NB4 (cell line): Measurements from ENCODE around the gene ZNF771.

Experiments
- CTCF ChIP-seq: IDR thresholded peaks from one replicate; pipeline ENCODE4 v1.5.1; 2012; ENCODE audit warnings: low read depth, low read length
- POLR2A ChIP-seq: IDR thresholded peaks from 2 replicates; pipeline ENCODE4 v1.6.1; 2011; ENCODE audit warnings: mild to moderate bottlenecking; ENCODE audit not compliant: insufficient read length; ENCODE audit errors: extremely low read depth

GRCh38 chr16:30379158-30379783 lies 28.1 kb upstream of the ZNF771 start:
- no peak for TF ChIP-seq CTCF
- no peak for TF ChIP-seq POLR2A
